AG20443 (cell line): ENCODE results near the gene KLHL7.
"Not testable (repeated sequence)": the region's sequence is repeated elsewhere in the genome, so short reads cannot be mapped to it uniquely, and the experiment has no call there.

Source experiments
- DNase-seq: peaks from one replicate; pipeline ENCODE4 v3.0.0; 2012; ENCODE audit warnings: low spot score, mixed read lengths

KLHL7 gene

GRCh38 chr7:23214423-23214822, 108.8 kb downstream of the KLHL7 start:
- no peak for DNase-seq

- DNase-seq, result no peak
Observed at GRCh38 chr7:23214938-23215337, 109.4 kb downstream of the KLHL7 start.

DNA sequence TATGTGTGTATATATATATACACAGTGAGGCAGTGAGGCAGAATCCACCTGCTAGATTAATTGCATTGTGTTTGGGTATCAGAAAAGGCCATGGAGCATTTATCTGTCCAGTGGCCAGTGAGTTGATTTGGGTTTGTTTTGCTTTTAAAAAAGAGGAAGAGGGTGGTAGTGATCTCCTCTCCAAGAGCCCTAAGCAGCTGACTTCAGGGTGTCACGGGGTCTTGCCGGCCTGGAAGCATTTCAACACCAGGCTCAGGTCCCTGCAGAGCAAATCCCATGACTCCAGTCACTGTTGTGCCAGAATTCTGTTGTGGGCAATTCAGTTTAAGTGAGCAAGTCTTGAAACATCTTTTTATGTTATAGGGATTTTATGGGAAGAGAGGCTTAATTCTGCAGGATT, 110.4 kb downstream of the KLHL7 start:
- no peak for DNase-seq

DNA sequence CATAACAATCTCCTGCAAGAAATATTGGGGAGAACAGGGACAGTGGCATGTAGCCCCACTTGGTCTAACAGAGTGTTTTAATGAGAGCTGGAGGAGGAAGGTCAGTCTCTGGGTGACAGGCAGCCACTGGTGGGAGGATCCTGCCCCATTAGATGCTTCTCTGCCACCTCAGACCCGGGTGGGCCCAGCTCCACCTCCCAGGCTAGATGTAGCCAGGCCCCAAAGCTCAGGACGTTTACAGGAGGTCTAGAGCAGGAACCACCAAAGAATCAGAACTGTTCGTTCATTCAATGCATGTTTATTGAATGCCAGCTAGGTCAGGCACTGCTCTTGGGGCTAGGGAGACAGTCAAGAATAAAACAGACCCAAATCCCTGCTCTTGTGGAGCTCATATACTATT, 112.6 kb downstream of the KLHL7 start:
- no peak for DNase-seq

GRCh38 chr7:23220690-23221305, 115.2 kb downstream of the KLHL7 start:
- DNase-seq, result no peak

DNA sequence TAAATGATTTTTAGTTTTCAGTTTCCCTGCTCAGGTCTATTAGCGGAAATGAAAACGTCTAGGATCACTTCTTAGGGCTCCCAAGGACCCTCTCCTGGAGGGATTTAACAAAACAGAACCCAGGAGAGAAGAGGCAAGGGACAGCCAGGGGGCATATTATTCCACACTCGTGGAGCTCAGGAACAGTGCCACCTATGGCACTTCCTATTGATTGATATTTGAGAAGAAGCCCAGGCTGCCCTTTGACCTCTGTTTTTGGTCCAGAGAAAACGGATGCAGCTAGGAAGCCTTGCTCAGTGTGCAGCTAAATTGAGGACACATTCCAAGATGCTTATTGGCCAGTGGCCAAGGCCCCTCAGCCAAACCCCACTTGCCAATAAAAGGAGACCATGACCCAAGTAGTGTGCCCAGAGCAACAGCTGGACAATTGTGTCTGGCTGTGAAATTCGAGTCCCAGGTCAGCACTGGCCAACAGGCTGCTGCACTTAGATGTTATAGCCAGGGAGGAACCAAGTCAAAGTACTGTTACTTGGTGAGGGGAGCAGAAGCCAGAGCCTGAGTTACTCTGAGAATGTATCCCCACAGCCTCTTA, 117.0 kb downstream of the KLHL7 start:
- no peak for DNase-seq

GRCh38 chr7:23224364-23224763, 118.8 kb downstream of the KLHL7 start:
- not testable (repeated sequence) for DNase-seq

GRCh38 chr7:23226844-23227450, 121.4 kb downstream of the KLHL7 start:
- DNase-seq, result no peak
